WERI-Rb-1 (cell line): ENCODE results near the gene KNSTRN.

Experiments used
- DNase-seq: peaks from one replicate; pipeline ENCODE4 v3.0.0-alpha.2; 2020
- H3K27ac ChIP-seq: fragments of 250-450 bp; sonication (Bioruptor Pico); 2 replicates; pipeline ENCODE4 v1.5.1; 2020; ENCODE audit warnings: mild to moderate bottlenecking, moderate library complexity
- H3K27me3 ChIP-seq: fragments of 250-450 bp; sonication (Bioruptor Pico); 2 replicates; pipeline ENCODE4 v1.5.1; 2021; ENCODE audit warnings: mild to moderate bottlenecking, low read depth, moderate library complexity; ENCODE audit not compliant: insufficient read depth, severe bottlenecking
- H3K36me3 ChIP-seq: fragments of 250-450 bp; sonication (Bioruptor Pico); 2 replicates; pipeline ENCODE4 v1.5.1; 2020; ENCODE audit warnings: mild to moderate bottlenecking, moderate library complexity
- H3K4me3 ChIP-seq: 2 replicates; pipeline ENCODE4 v1.5.1; 2011; ENCODE audit warnings: low read depth, mild to moderate bottlenecking, control low read depth, low read length
- H3K9me3 ChIP-seq: fragments of 250-450 bp; sonication (Bioruptor Pico); 2 replicates; pipeline ENCODE4 v1.5.1; 2021; ENCODE audit warnings: mild to moderate bottlenecking, moderate library complexity; ENCODE audit not compliant: severe bottlenecking
- TF ChIP-seq, protein P1 (sequence below): IDR thresholded peaks from 2 replicates; pipeline ENCODE4 v1.5.1; 2011; ENCODE audit warnings: low read depth, mild to moderate bottlenecking, control low read depth, inconsistent platforms, low read length

The KNSTRN gene

DNA sequence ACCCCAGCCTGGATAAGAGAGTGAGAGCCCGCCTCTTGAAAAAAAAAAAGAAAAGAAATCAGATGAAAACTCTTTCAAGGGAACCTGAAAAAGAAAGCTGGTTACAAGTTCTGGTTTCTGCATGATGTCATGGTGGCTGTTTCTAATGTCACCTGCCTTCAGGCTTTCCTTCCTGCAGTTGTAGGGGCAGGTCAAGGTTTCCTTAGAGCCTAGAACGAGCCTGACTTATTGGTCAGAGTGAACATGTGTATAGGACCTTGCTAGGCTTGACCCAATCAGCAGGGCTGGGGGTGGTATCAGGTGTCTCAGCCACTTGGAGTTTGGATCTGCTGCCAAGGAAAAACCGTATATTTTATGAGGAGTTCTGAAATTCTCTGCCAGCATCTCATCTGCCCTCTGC lies 26.8 kb downstream of the KNSTRN start:
- no peak overlapping the region for H3K4me3 ChIP-seq
- no peak for DNase-seq
- no peaks in the 10 kb centered on the region for H3K27me3 ChIP-seq
- TF ChIP-seq, protein P1, sequence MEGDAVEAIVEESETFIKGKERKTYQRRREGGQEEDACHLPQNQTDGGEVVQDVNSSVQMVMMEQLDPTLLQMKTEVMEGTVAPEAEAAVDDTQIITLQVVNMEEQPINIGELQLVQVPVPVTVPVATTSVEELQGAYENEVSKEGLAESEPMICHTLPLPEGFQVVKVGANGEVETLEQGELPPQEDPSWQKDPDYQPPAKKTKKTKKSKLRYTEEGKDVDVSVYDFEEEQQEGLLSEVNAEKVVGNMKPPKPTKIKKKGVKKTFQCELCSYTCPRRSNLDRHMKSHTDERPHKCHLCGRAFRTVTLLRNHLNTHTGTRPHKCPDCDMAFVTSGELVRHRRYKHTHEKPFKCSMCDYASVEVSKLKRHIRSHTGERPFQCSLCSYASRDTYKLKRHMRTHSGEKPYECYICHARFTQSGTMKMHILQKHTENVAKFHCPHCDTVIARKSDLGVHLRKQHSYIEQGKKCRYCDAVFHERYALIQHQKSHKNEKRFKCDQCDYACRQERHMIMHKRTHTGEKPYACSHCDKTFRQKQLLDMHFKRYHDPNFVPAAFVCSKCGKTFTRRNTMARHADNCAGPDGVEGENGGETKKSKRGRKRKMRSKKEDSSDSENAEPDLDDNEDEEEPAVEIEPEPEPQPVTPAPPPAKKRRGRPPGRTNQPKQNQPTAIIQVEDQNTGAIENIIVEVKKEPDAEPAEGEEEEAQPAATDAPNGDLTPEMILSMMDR = no peak
- H3K27ac ChIP-seq = no peak overlapping the region
- peaks cover 49% of the 10 kb centered on the region for H3K36me3 ChIP-seq
- no peaks in the 10 kb centered on the region for H3K9me3 ChIP-seq

DNA sequence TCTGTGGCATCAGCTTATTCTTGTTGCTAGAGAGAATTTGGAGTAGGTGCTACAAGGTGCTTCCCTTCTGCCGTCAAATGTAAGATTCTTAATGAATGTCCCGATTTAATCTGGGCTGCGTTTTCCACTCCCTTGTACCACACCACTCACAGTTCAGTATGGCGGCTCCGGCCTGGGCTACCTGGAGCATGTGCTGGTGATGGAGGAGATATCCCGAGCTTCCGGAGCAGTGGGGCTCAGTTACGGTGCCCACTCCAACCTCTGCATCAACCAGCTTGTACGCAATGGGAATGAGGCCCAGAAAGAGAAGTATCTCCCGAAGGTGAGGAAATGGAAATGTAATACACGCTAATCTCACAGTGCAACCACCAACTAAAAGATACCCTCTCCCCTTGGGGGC lies 28.0 kb downstream of the KNSTRN start:
- Histone ChIP-seq H3K27ac (no peak overlapping the region), H3K36me3 (peaks cover 60% of the 10 kb centered on the region), H3K4me3 (no peak overlapping the region), H3K9me3 (no peaks in the 10 kb centered on the region), H3K27me3 (no peaks in the 10 kb centered on the region)
- TF ChIP-seq, protein P1 = no peak
- DNase-seq = no peak

DNA sequence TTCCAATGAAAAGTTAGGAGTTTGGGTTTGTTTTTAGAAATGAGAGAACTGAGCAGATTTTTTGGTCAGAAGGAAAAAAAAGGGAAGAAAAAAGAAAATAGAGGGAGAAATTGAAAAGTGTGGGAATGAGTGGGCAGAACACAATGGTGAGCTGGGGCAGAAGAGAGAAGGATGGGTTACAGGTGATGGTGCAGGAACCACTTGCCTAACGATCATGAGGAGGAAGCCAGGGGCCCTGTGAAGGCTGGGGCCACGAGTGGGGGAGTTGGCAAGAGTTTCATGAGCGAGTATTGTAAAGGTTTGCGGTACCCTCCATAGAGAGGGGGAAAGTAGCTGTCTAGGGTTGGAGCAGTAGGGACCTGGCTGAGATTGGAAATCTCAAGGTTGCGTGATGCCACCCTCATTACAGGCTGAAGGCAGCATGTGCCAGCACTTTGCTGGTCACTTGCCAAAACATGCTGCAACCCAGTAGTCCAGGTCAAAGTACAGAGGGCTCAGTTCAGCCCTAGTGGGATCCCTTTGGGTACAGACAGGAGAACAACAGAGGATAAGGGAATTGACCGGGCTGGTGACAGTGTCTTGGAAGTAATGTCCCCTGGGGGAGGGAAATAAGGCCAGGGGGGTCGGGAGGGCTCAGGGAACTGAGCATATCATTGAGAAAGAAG lies 29.7 kb downstream of the KNSTRN start:
- DNase-seq = no peak
- H3K27me3 ChIP-seq = no peaks in the 10 kb centered on the region
- no peak overlapping the region; the same call in 1 of the 2 replicates for H3K27ac ChIP-seq
- H3K36me3 ChIP-seq = peaks cover 70% of the 10 kb centered on the region
- H3K9me3 ChIP-seq = no peaks in the 10 kb centered on the region
- TF ChIP-seq, protein P1 = no peak
- no peak overlapping the region for H3K4me3 ChIP-seq

DNA sequence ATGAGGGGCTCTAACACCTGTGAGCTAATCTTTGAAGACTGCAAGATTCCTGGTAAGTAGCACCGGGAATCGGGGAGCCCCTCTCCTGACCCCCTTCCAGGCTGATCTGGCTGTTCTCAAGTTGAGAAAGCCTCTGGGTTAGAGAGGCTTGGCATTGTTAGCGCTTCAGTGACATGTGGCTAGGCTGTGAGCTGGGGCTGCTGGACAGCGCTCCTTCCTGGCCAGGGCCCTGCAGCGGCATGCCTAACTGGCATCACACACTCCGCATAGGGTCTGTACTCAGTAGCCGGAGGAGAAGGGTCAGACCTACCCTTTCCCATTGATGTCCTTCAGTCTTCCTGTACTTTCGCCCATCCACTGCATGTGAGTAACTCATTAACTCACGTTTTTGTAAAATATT lies 30.5 kb downstream of the KNSTRN start:
- Histone ChIP-seq H3K4me3 (no peak overlapping the region), H3K27ac (no peak overlapping the region), H3K27me3 (no peaks in the 10 kb centered on the region), H3K36me3 (peaks cover 66% of the 10 kb centered on the region), H3K9me3 (no peaks in the 10 kb centered on the region)
- TF ChIP-seq, protein P1 = no peak
- DNase-seq = no peak

DNA sequence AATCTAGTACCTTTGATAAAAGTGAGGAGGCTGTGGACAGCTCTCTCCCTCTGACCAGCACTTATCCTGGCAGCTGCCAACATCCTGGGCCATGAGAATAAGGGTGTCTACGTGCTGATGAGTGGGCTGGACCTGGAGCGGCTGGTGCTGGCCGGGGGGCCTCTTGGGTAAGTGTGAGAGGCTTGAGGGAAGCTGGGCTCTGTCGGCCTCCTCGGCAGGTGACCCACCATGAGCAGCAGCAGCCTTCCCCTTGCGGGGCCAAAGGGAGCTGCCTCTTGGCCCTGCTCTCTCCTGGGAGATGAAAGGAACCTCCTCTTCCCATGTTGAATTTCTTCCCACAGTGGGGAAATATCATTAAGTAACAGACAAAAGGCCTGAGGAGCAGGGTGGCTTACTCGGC lies 32.3 kb downstream of the KNSTRN start:
- Histone ChIP-seq H3K36me3 (peaks cover 72% of the 10 kb centered on the region), H3K27me3 (no peaks in the 10 kb centered on the region), H3K27ac (no peak overlapping the region), H3K9me3 (no peaks in the 10 kb centered on the region), H3K4me3 (no peak overlapping the region)
- TF ChIP-seq, protein P1 = no peak
- no peak for DNase-seq

DNA sequence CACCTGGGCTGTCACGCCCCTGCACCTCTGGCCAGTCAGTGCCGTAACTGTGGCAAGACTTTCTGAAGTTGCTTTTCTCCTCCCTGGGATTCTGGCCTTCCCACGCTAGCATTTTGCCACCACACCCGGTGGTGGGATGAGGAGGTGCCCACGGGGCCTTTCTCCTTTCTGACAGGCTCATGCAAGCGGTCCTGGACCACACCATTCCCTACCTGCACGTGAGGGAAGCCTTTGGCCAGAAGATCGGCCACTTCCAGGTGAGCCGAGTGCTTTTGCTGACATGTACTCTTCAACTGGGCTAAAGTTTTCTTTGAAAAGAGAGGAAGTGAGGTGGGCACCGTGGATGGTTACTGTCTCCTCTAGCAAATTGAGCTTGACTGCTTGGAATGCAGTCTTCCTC lies 32.7 kb downstream of the KNSTRN start:
- Histone ChIP-seq H3K27ac (no peak overlapping the region), H3K36me3 (peaks cover 69% of the 10 kb centered on the region), H3K4me3 (no peak overlapping the region), H3K27me3 (no peaks in the 10 kb centered on the region), H3K9me3 (no peaks in the 10 kb centered on the region)
- no peak for DNase-seq
- TF ChIP-seq, protein P1 = no peak
